Activated CD8-positive, alpha-beta memory T cell treated with anti-CD3 and anti-CD28 coated beads, Interleukin-2, amount 50 U/mL, for 24 hours (primary cell): ENCODE results near the gene UBLCP1.
"Not testable (repeated sequence)": the region's sequence is repeated elsewhere in the genome, so short reads cannot be mapped to it uniquely, and the experiment has no call there.

Experiments
- DNase-seq: peaks from one replicate; pipeline ENCODE4 v3.0.0-alpha.2; 2020; ENCODE audit errors: extremely low read depth

UBLCP1 gene, protein sequence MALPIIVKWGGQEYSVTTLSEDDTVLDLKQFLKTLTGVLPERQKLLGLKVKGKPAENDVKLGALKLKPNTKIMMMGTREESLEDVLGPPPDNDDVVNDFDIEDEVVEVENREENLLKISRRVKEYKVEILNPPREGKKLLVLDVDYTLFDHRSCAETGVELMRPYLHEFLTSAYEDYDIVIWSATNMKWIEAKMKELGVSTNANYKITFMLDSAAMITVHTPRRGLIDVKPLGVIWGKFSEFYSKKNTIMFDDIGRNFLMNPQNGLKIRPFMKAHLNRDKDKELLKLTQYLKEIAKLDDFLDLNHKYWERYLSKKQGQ

DNA sequence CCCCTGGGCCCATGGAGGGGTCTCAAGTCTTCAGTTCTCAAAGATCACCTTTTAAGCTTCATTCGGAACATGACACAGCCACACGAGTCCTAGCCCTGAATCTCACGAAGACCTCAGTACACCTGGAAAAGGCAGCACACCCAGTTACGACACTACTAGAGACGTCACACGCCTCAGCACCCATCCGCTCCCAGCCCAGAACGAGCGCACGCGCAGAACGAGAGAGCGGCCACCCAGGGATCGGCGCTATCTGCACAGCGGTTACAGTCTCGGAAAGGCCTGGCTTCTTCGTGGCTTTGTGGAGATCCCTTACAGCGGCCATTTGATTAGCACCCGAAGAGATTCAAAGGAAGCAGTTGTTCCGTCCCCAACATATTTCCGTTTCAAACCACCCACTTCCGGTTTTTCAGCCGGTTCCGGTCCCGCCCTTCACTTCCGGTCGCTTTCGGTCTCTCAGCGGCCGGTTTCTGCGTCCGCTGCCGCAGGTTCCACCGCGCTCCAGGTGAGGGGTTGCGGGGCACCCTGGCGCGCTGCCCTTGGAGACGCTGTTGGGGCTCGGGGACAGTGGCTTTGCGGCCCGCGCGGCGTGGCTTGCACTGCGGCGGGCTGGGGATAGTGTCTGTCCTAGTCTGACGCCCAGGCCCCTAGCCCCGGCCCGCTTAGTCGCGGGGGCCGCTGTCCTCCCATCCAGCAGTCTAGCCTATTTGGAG is at the start of gene UBLCP1:
Gene UBLCP1, plus strand, starts transcription at position 432 of the 710 bp plus-strand sequence. CDS start 5,626 bp downstream, outside the sequence.
- peak; percentile 64 for DNase-seq

DNA sequence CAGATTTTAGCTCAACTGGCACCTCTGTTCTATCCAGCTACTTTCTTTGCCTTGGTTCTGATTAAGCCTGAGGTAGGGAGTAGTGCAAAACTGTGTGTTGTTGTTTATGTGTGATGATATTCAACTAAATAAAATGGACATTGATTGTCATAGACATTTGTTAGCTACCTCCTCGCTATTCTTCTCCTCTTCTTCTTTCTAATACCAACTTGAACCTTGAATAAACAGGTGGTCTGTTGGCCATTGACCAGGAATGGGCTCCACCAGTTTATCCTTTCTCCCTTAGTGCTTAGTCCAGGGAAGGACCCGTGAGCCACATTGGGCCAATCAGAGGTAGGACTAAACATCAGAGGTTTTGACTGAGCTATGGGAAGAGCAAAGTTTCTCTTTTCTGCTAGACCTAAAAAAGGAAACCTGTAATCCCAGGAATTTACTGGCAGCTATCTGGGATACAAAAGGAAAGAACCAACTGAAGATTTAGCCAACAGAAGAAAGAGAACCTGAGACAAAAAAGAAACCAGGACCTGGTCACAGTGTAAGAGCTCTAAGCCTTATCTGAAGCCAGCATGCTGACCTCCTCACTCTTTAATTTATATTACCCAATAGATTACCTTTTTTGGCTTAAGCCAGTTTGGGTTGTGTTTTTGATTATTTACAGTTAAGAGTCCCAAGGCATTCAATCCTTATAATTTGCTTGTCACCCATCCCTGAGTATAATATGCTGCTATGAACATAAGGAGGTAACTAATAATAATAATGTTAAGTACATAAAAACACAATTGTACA is 48.4 kb upstream of the UBLCP1 start:
- DNase-seq = no peak

DNA sequence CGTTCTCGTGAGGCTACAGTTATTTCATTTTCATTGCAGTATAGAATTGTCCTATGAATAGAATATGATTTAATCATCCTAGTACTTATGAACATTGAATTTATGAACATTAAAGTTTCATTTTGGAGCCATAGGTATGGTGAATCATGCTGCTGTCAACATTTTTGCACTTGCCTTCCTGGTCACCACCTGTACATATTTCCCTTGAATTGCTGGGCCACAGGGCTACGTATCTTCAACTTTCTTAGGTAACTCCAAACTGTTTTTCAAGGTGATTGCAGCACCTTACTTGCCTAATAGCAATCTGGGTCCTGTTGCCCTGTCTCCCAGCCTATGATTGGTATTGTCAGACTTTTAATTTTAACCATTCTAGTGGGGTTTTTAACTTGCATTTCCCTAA is 47.2 kb upstream of the UBLCP1 start:
- DNase-seq = no peak

DNA sequence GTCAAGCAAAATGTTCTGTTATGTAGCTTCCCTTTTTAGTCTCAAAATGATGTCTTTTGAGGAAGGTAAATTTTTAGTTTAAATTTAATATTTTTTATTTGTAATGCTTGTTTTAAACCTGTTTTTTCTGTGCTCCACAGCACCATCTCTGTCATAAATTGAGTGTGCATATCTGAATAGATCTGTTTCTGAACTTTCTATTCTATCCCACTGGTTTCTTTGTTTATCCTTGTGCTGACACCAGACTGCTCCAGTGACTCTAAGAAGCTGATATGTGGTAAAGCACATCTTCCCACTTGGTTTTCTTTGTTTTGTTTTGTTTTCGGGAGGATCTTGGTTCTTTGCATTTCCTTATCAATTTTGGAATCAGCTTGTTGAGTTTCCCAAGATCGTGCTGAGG is 46.6 kb upstream of the UBLCP1 start:
- DNase-seq = no peak

DNA sequence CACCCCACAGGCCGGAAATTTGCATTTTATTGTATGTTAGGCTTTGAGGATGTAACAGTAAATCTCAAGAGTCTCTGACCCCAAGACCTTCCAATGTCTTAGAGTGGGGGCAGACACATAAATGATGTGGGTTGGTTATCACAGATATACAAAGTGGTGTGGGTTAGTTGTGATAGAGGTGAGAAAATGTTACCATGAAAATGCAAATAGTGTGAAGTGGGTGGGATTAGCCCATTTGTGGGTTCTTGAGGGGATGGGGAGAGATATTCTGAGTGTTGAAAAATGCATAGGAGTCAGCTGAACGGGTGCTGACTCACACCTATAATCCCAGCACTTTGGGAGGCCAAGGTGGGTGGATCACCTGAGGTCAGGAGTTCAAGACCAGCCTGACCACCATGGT is 45.9 kb upstream of the UBLCP1 start:
- no peak for DNase-seq

DNA sequence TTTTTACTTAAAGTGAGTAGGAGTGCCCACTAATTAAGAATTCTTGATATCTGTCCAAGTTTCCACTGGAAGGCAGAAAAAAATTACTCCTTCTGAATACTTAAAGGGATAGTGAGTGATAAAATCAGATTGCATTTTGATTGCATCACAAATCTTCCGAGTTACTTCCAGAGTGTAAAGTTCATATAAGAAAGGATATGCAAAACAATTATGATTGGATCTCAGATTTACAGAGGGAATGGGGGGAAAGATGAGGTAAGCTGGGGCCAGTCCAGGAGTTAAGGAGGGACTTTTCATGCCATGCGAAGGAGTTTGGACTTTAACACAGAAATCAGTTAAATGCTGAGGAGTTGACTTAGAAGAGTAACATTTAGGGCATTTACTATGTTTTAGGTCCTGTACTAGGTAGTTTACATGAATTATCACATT is 44.5 kb upstream of the UBLCP1 start:
- no peak for DNase-seq

DNA sequence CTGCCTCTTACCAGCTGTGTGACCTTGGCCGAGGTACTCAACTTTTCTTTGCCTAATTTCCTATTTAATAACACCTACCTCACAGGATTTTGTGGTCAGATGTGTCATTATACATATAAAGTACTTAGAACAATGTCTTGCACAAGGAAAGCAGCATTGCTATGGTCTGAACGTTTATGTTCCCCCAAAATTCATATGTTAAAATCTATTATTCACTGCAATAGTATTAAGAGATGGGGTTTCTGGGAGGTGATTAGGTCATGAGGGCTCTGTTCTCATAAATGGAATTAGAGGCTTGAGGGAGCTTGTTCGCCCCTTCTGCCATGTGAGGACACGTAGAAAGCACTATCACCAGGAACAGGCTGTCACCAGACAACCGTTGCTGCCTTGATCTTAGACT is 42.9 kb upstream of the UBLCP1 start:
- no peak for DNase-seq

DNA sequence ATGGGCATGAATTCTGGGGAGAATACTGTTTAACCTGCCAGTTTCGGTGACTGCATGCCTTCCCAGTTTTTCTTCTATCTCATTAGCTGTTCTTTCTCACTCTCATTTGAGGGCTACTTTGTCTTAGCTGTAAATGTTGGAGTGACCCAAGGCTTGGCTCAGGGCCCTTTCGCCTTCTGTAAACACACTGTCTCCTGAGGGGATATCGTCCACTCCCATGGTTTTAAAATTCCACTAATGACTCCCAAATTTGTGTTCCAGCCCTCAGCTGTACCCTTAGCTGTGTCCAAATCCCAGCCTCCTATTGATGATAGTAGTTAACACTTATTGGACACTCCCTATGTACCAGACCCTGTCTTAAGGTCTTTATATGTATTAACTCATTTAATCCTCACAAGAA is 39.6 kb upstream of the UBLCP1 start:
- no peak for DNase-seq

DNA sequence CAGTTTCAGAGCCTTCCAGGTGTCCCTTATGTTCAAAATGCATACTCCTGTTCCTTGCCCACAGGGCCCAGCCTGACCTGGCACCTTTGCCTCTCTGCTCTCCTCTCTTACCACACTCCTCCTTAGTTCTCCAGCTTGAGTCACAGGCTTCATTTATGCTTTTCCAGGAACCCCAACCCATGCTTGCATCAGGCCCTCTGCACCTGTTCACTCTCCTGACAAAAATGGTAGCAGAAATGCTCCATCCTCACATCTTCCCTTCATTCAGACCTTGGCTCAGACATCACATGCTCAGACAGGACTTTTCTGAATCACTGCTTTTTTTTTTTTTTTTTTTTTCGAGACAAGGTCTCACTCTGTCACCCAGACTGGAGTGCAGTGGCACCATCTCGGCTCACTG is 38.6 kb upstream of the UBLCP1 start:
- DNase-seq = no peak

DNA sequence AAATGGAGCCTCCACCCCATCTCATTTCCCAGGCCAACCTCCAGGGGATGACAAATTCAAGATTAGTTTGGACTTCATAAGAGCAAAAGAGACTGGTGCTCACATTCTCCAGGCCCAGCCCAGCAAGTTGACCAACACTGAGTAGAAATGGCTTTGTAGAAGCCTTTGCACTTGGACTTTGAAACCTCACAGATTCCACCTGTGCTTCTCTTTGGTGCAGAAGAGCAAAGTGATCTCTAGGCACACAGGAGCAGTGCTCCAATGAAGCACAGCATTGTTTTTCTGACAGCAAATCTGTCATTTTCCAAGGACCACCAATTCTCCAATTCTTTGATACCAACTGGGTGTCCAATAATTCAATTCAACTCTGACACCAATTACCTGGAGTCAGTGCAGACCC is 36.6 kb upstream of the UBLCP1 start:
- no peak for DNase-seq

DNA sequence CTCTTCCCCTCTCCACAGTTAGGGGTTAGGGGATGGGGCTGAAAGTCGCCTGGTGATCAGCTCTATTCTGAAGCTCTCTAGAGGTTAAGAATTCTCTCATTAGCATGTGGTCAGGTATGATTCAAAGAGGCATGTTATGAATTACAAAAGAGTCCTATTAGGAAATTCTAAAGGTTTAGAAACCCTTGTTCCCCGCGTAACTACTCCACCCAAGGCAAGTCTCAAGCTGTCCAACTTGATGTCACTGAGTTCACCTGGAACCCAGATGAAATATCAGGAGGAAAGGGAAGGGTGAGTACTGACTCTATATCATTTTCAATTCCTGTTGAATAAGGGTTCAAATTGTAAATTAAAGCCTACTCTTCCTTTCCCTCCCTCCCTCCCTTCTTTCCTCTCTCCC is 35.6 kb upstream of the UBLCP1 start:
- DNase-seq = no peak

DNA sequence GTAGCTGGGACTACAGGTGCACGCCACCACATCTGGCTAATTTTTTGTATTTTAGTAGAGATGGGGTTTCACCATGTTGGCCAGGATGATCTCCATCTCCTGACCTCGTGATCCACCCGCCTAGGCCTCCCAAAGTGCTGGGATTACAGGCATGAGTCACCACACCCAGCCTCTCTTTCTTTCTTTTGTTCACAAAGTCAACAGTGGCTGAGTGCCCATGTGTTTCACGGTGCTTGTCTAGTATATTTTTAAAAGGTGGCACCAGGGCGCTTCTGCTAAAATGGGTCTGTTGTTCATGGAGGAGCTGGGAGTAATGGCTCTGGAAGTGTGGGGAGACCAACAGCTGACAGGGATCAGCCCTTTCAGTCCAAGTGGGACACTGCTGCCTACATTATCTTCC is 35.0 kb upstream of the UBLCP1 start:
- not testable (repeated sequence) for DNase-seq

DNA sequence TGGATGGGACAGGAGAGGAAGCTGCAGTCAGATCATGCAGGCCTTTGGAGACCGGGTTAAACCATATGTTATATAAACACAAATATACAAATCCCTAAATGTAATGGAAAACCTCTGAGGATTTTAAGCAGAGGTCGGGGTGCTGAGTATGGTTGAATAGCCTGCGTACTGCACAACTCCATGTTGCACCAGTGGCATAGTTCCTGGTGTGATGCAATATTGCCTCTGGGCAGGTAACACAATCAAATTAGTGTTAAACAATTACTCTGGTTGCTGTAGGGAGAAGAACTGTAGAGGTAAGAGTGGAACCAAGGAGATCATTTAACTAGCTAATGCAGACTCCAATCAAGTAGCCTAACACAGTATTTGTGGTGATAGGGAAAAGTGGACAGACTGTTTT is 32.4 kb upstream of the UBLCP1 start:
- no peak for DNase-seq

DNA sequence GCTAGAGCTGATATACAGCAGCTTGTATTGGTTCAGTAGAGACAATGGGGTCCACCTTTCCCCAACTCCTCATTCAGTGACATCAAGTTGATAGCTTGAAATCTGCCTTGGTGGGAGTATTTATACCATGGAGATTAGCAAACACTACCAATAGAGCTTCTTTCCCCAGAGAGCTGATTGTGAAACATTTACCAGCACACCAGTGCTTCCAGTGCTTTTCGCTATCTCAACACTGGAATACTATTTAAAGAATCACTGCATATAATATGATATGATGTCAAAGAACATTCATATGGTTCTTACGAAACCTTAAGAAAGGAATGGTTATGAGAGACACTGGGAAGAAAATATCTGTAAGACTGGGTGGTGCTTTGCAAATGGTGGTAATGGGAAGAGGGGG is 31.9 kb upstream of the UBLCP1 start:
- DNase-seq = no peak

DNA sequence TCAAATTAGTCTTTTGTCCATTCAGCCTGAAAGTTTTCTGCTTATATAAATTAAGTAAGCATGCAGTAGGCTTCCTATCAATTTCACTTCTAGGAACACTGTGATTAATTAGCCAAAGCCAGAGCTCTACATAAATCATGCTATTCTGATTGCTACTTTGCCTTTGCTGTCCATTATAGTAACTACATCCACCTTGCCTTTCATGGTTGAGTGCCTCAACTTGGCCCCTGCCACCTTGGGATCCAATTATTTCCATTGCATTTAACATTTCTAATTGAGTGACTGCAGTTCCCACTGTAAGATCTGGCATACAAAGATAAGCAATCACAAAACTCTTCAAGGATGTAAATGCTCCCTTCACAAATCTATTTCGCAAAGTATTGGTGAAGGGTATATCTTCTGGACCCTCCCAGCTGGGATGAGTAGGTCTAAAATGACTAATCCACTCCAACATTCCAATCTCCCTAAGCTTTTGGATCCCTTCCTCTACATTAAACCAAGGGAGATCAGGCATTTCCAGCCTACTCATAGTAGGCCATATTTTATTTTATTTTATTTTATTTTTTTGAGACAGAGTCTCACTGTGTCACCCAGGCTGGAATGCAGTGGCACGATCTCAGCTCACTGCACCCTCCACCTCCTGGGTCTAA is 27.1 kb upstream of the UBLCP1 start:
- DNase-seq = not testable (repeated sequence)

DNA sequence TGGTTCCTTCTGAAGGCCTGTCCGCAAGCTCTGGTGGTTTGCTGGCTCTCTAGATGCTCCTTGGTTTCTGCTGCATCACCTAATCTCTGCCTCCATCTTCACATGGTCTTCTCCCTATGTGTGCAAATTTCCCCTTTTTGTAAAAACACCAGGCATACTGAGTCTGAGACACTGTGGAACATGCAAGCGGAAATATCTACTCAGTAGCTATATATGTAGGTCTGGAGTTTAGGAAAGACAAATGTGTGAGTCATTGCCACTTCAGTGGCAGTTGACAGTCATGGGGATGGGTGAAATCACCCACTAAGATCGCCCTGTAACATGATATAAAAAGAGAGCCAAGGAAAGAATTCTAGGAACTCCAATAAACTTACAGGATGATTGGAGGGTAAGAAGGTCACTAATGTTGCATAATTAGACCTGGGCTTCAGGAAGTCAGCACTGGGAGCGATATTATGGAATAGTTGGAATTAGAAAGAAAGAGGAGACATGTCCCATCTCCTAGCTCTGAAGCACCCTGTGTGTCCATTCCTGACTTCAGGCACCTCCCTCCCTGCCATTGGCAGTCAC is 22.7 kb upstream of the UBLCP1 start:
- no peak for DNase-seq

DNA sequence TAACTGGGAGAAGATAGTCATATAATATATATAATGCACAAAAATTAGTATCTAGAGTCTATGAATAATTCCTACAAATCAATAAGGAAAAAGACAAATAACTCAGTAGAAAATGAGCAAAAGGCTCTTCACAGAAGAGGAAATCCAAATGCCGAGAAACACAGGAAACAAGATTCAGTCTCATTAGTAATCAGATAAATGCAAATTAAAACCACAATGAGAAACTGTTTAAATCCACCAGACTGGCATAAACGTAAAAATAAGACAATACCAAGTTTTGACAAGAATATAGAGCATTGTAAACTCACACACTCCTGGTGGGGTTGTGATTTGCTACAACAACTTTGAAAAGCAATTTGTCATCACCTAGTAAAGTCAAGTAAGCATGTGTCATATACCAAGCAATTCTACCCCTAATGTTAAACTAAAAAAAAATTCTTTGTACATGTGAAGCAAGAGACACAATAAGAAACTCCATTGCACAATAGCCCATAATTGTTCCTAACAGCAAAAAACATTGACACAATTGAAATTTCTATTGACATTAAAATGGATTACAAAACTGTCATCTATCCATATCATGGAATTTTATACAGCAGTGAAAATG is 21.0 kb upstream of the UBLCP1 start:
- DNase-seq = no peak

DNA sequence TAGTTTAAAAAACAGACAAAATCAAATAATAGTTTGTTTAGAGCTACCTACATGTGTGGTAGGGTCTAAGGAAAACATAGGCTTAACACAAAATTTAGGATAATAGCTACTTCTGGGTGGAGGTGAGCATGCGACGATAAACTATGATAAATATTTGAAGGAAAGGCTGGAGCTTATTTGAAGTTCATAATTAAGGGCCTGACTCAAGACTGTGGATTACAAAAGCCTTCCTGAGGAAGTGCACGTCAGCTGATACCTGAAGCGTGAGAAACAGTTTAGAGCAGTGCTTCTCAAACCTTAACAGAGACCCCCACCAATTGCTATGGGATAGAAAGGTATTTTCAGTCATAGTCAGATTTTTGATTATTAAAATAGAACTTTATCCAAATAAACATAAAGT is 20.4 kb upstream of the UBLCP1 start:
- no peak for DNase-seq

DNA sequence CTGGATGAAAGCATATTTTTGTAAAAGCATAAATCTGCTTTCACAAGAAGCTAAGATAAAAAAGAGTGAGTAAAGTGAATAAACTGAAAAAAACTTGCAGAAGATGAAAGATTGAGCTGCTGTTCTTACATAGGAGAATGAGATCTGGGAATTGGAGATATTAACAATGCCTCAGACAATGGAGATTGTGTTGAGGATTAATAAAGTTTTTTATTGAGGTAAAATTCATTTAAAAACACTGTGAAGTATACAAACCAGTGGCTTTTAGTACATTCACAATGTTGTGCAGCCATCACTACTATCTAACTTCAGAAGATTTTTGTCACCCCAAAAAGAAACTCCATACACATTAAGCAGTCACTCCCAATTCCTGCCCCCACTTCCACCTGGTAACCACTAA is 19.7 kb upstream of the UBLCP1 start:
- DNase-seq = no peak

DNA sequence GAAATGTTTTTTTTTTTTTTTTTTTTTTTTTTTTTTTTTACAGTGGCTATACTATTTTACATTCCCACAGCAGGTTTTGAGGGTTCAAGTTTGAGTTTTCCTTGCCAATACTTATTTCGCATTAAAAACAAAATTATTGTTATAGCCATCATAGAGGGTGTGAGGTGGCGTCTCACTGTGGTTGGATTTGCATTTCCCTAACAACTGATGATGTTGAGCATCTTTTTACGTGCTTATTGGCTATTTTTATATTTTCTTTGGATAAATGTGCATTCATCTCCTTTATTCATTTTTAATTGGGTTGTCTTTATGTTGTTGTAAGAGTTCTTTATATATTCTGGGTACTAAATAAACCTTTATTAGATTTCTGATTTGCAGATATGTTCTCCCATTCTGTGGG is 18.9 kb upstream of the UBLCP1 start:
- DNase-seq = no peak

DNA sequence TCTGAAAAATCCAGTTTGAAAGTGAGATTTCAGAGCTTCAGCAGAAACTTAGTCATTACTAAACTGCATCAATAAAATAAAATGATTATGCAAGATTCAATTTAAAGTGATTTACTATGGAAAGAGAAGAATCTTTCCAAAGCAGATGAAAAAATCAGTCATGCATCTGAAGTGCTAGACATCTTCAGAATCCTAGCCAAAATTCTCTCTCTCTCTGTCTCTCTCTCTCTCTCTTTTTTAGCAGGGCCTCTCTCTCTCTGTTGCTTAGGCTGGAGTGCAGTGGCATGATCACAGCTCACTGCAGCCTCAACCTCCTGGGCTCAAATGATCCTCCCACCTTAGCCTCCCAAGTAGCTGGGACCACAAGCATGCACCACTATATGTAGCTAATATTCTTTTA is 18.2 kb upstream of the UBLCP1 start:
- DNase-seq = no peak
